ENCODE data around the gene CA11. TPM values are rescaled to one million over a fixed set of nuclear protein-coding genes. Genes with fewer than 3 reads are reported as not detected.

Gene CA11
- total RNA-seq, 1 donor from 2014 or later: not detected

DNA sequence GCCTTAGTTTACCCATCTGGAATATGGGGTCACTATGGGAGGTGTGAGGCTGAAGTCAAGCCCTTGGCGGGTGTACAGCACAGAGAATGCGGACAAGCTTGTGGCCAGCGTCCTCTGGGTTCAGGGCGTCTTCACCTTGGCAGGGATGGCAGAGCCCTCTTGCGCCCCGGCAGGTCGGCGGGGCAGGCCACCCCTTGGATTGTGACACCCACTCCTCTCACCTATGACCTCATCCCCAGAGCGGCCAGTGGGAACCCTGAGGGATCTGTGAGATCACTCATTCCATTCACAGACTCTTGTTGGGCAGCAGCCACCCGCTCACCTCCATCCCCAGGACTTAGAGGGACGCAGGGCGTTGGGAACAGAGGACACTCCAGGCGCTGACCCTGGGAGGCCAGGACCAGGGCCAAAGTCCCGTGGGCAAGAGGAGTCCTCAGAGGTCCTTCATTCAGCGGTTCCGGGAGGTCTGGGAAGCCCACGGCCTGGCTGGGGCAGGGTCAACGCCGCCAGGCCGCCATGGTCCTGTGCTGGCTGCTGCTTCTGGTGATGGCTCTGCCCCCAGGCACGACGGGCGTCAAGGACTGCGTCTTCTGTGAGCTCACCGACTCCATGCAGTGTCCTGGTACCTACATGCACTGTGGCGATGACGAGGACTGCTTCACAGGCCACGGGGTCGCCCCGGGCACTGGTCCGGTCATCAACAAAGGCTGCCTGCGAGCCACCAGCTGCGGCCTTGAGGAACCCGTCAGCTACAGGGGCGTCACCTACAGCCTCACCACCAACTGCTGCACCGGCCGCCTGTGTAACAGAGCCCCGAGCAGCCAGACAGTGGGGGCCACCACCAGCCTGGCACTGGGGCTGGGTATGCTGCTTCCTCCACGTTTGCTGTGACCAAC lies 39.3 kb downstream of the CA11 start, which contains the start of gene SPACA4:
SPACA4 (plus strand) TSS at position 280 of the 896 bp plus-strand sequence; CDS start at position 517, 237 bp downstream.
- no peak for DNase-seq (ENCODE audit: low spot score in 2 of 2)
- H3K4me1 ChIP-seq: no peaks in the 10 kb centered on the region
- H3K4me3 ChIP-seq: no peak within 1 kb of the TSS
- TF ChIP-seq, protein P1, sequence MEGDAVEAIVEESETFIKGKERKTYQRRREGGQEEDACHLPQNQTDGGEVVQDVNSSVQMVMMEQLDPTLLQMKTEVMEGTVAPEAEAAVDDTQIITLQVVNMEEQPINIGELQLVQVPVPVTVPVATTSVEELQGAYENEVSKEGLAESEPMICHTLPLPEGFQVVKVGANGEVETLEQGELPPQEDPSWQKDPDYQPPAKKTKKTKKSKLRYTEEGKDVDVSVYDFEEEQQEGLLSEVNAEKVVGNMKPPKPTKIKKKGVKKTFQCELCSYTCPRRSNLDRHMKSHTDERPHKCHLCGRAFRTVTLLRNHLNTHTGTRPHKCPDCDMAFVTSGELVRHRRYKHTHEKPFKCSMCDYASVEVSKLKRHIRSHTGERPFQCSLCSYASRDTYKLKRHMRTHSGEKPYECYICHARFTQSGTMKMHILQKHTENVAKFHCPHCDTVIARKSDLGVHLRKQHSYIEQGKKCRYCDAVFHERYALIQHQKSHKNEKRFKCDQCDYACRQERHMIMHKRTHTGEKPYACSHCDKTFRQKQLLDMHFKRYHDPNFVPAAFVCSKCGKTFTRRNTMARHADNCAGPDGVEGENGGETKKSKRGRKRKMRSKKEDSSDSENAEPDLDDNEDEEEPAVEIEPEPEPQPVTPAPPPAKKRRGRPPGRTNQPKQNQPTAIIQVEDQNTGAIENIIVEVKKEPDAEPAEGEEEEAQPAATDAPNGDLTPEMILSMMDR (IDR thresholded peaks at IDR 0.05): no peak
- intact Hi-C loops (cut with DNase I): no loop called here
- H3K36me3 ChIP-seq: no peaks in the 10 kb centered on the region
- H3K27ac ChIP-seq: no peak within 1 kb of the TSS
- no peaks in the 10 kb centered on the region for H3K9me3 ChIP-seq
- no peaks in the 10 kb centered on the region for H3K27me3 ChIP-seq

- no peaks in the 10 kb centered on the region for H3K4me1 ChIP-seq
- no peak overlapping the region for H3K4me3 ChIP-seq
- no peaks in the 10 kb centered on the region for H3K36me3 ChIP-seq
- DNase-seq (ENCODE audit: low spot score in 2 of 2): no peak
- H3K9me3 ChIP-seq: no peaks in the 10 kb centered on the region
- no peak overlapping the region for H3K27ac ChIP-seq
- TF ChIP-seq, protein P1 (IDR thresholded peaks at IDR 0.05): no peak
- no peaks in the 10 kb centered on the region for H3K27me3 ChIP-seq
- intact Hi-C loops (cut with DNase I): no loop called here
Observed at GRCh38 chr19:48603850-48604249, 42.1 kb downstream of the CA11 start.

GRCh38 chr19:48603449-48603848 lies 42.5 kb downstream of the CA11 start:
- Histone ChIP-seq H3K4me1 (no peaks in the 10 kb centered on the region), H3K4me3 (no peak overlapping the region), H3K27me3 (no peaks in the 10 kb centered on the region), H3K36me3 (no peaks in the 10 kb centered on the region), H3K27ac (no peak overlapping the region), H3K9me3 (no peaks in the 10 kb centered on the region)
- DNase-seq (ENCODE audit: low spot score in 2 of 2): no peak
- TF ChIP-seq, protein P1 (IDR thresholded peaks at IDR 0.05): no peak
- intact Hi-C loops (cut with DNase I): no loop called here

- no peak for DNase-seq (ENCODE audit: low spot score in 2 of 2)
- Histone ChIP-seq H3K36me3 (no peaks in the 10 kb centered on the region), H3K9me3 (no peaks in the 10 kb centered on the region), H3K4me1 (no peaks in the 10 kb centered on the region), H3K27me3 (no peaks in the 10 kb centered on the region), H3K27ac (no peak overlapping the region), H3K4me3 (no peak overlapping the region)
- intact Hi-C loops (cut with DNase I): no loop called here
- TF ChIP-seq, protein P1 (IDR thresholded peaks at IDR 0.05): no peak
Observed at GRCh38 chr19:48603001-48603400, 43.0 kb downstream of the CA11 start.

DNA sequence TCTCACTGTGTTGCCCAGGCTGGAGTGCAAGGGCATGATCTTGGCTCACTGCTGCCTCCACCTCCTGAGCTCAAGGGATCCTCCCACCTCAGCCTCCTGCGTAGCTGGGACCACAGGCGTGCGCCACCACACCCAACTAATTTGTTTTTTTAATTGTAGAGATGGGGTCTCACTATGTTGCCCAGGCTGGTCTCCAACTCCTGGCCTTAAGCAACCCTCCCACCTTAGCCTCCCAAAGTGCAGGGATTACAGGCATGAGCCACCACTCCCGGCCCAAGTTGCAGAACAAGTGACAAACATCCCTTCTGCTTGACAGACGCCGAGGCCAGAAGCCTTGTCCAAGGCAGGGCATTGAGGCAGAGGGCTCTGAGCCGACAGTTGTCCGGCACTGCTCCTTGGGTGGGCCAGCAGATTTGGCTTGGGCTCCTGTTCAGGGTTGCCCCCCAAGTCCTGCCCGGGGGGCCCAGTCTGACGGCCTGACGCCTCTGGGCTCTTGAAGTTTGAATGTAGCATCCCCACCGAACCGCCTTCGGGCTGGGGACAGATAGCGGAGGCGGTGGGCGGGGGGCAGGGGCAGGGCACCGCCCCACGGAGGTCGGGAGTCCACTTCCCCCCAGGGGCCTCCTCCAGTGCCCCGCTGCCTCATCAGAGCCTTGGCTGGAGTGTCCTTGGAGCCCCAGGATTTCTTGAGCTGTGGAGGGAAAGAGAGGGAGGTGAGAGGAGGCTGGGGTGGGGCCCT lies 45.1 kb downstream of the CA11 start:
- intact Hi-C loops (cut with DNase I): no loop called here
- no peak for DNase-seq (ENCODE audit: low spot score in 2 of 2)
- Histone ChIP-seq H3K27ac (no peak overlapping the region), H3K4me1 (no peaks in the 10 kb centered on the region), H3K4me3 (no peak overlapping the region), H3K27me3 (no peaks in the 10 kb centered on the region), H3K36me3 (no peaks in the 10 kb centered on the region), H3K9me3 (no peaks in the 10 kb centered on the region)
- TF ChIP-seq, protein P1 (IDR thresholded peaks at IDR 0.05): no peak
